Keratinocyte (primary cell): ENCODE data around the gene CUL3. TPM values are rescaled to one million over a fixed set of nuclear protein-coding genes. Genes with fewer than 3 reads are reported as not detected.

Experiments
- DNase-seq: peaks from one replicate; pipeline ENCODE4 v3.0.0-alpha.2; 2011; ENCODE audit warnings: low read depth, missing footprints, low spot score
- FAIRE-seq: peaks from 2 replicates; lab custom pipeline; 2011; peaks lifted over from hg19 to GRCh38; lab: Jason Lieb, UNC
- H2AFZ ChIP-seq: 2 replicates; pipeline ENCODE4 v1.6.0; 2012; ENCODE audit warnings: low read length, control low read depth, inconsistent platforms; ENCODE audit not compliant: control insufficient read depth
- H3K27ac ChIP-seq: 2 replicates; pipeline ENCODE4 v1.5.1; 2011; ENCODE audit warnings: low read length; ENCODE audit not compliant: control insufficient read depth, insufficient read depth
- H3K27me3 ChIP-seq: 3 replicates; pipeline ENCODE4 v1.6.0; 2011; ENCODE audit warnings: low read length; ENCODE audit not compliant: control insufficient read depth, insufficient read depth; ENCODE audit errors: extremely low read depth
- H3K36me3 ChIP-seq, 2 experiments: 2 replicates in 1 of 2; 3 replicates in 1 of 2; pipeline ENCODE4 v1.5.1; 2011; ENCODE audit warnings: low read length in 2 of 2, mild to moderate bottlenecking in 1 of 2; ENCODE audit not compliant: control insufficient read depth in 2 of 2, insufficient read depth in 2 of 2; ENCODE audit errors: extremely low read depth in 1 of 2
- H3K4me1 ChIP-seq: 3 replicates; pipeline ENCODE4 v1.5.1; 2011; ENCODE audit warnings: low read length; ENCODE audit not compliant: control insufficient read depth, insufficient read depth; ENCODE audit errors: extremely low read depth
- H3K4me2 ChIP-seq: 3 replicates; pipeline ENCODE4 v1.6.0; 2011; ENCODE audit warnings: low read depth, low read length; ENCODE audit not compliant: control insufficient read depth, insufficient read depth; ENCODE audit errors: extremely low read depth
- H3K4me3 ChIP-seq, 3 experiments: fragments of 200-600 bp in 1 of 3; sonication (generic) in 1 of 3; 2 replicates in 2 of 3; 3 replicates in 1 of 3; pipeline ENCODE4 v1.5.1; 2011 to 2016; ENCODE audit warnings: low read length in 3 of 3, mild to moderate bottlenecking in 3 of 3, control low read depth in 2 of 3, inconsistent platforms in 1 of 3, low read depth in 1 of 3, mixed read lengths in 1 of 3, mixed run types in 1 of 3, moderate library complexity in 1 of 3; ENCODE audit not compliant: control insufficient read depth in 2 of 3, insufficient read depth in 2 of 3; ENCODE audit errors: extremely low read depth in 1 of 3
- H3K79me2 ChIP-seq: 2 replicates; pipeline ENCODE4 v1.6.0; 2012; ENCODE audit warnings: low read length; ENCODE audit not compliant: control insufficient read depth, insufficient read depth
- H3K9ac ChIP-seq: 3 replicates; pipeline ENCODE4 v1.6.0; 2011; ENCODE audit warnings: low read length; ENCODE audit not compliant: control insufficient read depth, insufficient read depth; ENCODE audit errors: extremely low read depth
- H3K9me1 ChIP-seq: 3 replicates; pipeline ENCODE4 v1.6.0; 2011; ENCODE audit warnings: low read length; ENCODE audit not compliant: control insufficient read depth, insufficient read depth; ENCODE audit errors: extremely low read depth
- H3K9me3 ChIP-seq: 2 replicates; pipeline ENCODE4 v1.5.1; 2012; ENCODE audit warnings: low read depth, low read length; ENCODE audit not compliant: control insufficient read depth
- H4K20me1 ChIP-seq: 3 replicates; pipeline ENCODE4 v1.6.0; 2011; ENCODE audit warnings: low read length; ENCODE audit not compliant: control insufficient read depth, insufficient read depth; ENCODE audit errors: extremely low read depth
- CTCF ChIP-seq, 3 experiments: IDR thresholded peaks in 1 of 3; conservative IDR thresholded peaks in 1 of 3; optimal IDR thresholded peaks in 1 of 3; 2 replicates in 2 of 3; 3 replicates in 1 of 3; pipeline versions ENCODE3 to v1.5.1; 2011; ENCODE audit warnings: low read length in 3 of 3, mild to moderate bottlenecking in 3 of 3, moderate library complexity in 2 of 3, control low read depth in 1 of 3, inconsistent platforms in 1 of 3; ENCODE audit not compliant: insufficient read depth in 2 of 3; ENCODE audit errors: extremely low read depth in 1 of 3
- EZH2 ChIP-seq: IDR thresholded peaks from one replicate; pipeline ENCODE4 v1.6.1; 2012; ENCODE audit warnings: inconsistent platforms, mild to moderate bottlenecking, low read length, moderate library complexity
- dilution Hi-C: fragments of 300-500 bp; cut with MboI; formaldehyde crosslinking; loops from one replicate; pipeline ENCODE4 v1.7.0; 2020; ENCODE audit warnings: low sequenced_read_pairs; ENCODE audit not compliant: extremely low pct_ligation_motif_present
- polyA plus RNA-seq, 5 experiments: library from polyadenylated mRNA; depleted of rRNA in 3 of 5; stranded (reverse) in 3 of 5; stranded (forward) in 1 of 5; unstranded in 1 of 5; fragments of >200 nt; gene quantifications; 1 replicate in 1 of 5; 2 replicates in 3 of 5; 3 replicates in 1 of 5; pipeline versions ENCODE4 v1.2.1 to v1.2.3, GENCODE V29; 2011 to 2012; ENCODE audit warnings: missing spikeins in 2 of 5, low read depth in 1 of 5, low replicate concordance in 1 of 5

CUL3 gene
- polyA plus RNA-seq, 1 donor (not counting 4 experiments of a cell fraction or from before 2014, with no cell fraction given): 71.7 TPM

- H3K4me3 ChIP-seq: no peak overlapping the region
- no peaks in the 10 kb centered on the region for H3K79me2 ChIP-seq
- no peak overlapping the region for H3K27ac ChIP-seq
- DNase-seq: no peak
- no peaks in the 10 kb centered on the region for H3K9me3 ChIP-seq
- H2AFZ ChIP-seq: no peak overlapping the region
- no peaks in the 10 kb centered on the region for H3K4me1 ChIP-seq
- no peaks in the 10 kb centered on the region for H4K20me1 ChIP-seq
- dilution Hi-C loops: no loop called here
- no peaks in the 10 kb centered on the region for H3K27me3 ChIP-seq
- H3K4me2 ChIP-seq: no peak overlapping the region
- H3K9ac ChIP-seq: no peak overlapping the region
- no peak for TF ChIP-seq EZH2
- TF ChIP-seq CTCF (optimal IDR thresholded peaks at IDR 0.05 in 1 of 3, IDR thresholded peaks at IDR 0.05 in 1 of 3, conservative IDR thresholded peaks at IDR 0.05 in 1 of 3; ENCODE audit: extremely low read depth in 1 of 3, insufficient read depth in 2 of 3, low read length in 3 of 3): no peak
- peaks cover 10 to 11% of the 10 kb centered on the region in 2 experiments for H3K36me3 ChIP-seq
- no peak for FAIRE-seq
- no peaks in the 10 kb centered on the region for H3K9me1 ChIP-seq
Observed at GRCh38 chr2:224472827-224473226, 112.3 kb downstream of the CUL3 start.

- H3K9me1 ChIP-seq: no peaks in the 10 kb centered on the region
- DNase-seq (no peak), FAIRE-seq (no peak)
- no peaks in the 10 kb centered on the region for H3K79me2 ChIP-seq
- H3K27ac ChIP-seq: no peak overlapping the region
- dilution Hi-C loops: no loop called here
- H4K20me1 ChIP-seq: no peaks in the 10 kb centered on the region
- H3K4me1 ChIP-seq: no peaks in the 10 kb centered on the region
- TF ChIP-seq CTCF (optimal IDR thresholded peaks at IDR 0.05 in 1 of 3, IDR thresholded peaks at IDR 0.05 in 1 of 3, conservative IDR thresholded peaks at IDR 0.05 in 1 of 3; ENCODE audit: extremely low read depth in 1 of 3, insufficient read depth in 2 of 3, low read length in 3 of 3) (no peak), EZH2 (no peak)
- H3K36me3 ChIP-seq: peaks cover 8 to 10% of the 10 kb centered on the region in 2 experiments
- H3K27me3 ChIP-seq: no peaks in the 10 kb centered on the region
- no peaks in the 10 kb centered on the region for H3K9me3 ChIP-seq
- H2AFZ ChIP-seq: no peak overlapping the region
- no peak overlapping the region for H3K9ac ChIP-seq
- H3K4me2 ChIP-seq: no peak overlapping the region
- H3K4me3 ChIP-seq: no peak overlapping the region
Observed at GRCh38 chr2:224472137-224472536, 113.0 kb downstream of the CUL3 start.
